GM19455 (cell line): Measurements from ENCODE around the gene CASP10.
"Not testable (repeated sequence)": the region's sequence is repeated elsewhere in the genome, so short reads cannot be mapped to it uniquely, and the experiment has no call there.

Experiments used
- ATAC-seq: cut with Tn5 transposase; IDR thresholded peaks from one replicate; pipeline ENCODE4 v1.9.1; 2021; ENCODE audit not compliant: unreplicated experiment

Gene CASP10

GRCh38 chr2:201182650-201183364 lies at the start of gene CASP10:
CASP10 (plus strand) TSS chr2:201183141; CDS start chr2:201185778, 2,637 bp downstream.
- peak; percentile 68 for ATAC-seq

- no peak for ATAC-seq
Measured at GRCh38 chr2:201135386-201135785, 47.6 kb upstream of the CASP10 start.

- no peak for ATAC-seq
Measured at GRCh38 chr2:201136889-201137321, 46.0 kb upstream of the CASP10 start.

GRCh38 chr2:201137505-201138400 lies 45.2 kb upstream of the CASP10 start:
- ATAC-seq: no peak

GRCh38 chr2:201138401-201138970 lies 44.5 kb upstream of the CASP10 start:
- ATAC-seq: no peak

- not testable (repeated sequence) for ATAC-seq
Measured at GRCh38 chr2:201138986-201139781, 43.8 kb upstream of the CASP10 start.

- no peak for ATAC-seq
Measured at GRCh38 chr2:201139836-201140604, 42.9 kb upstream of the CASP10 start.

- ATAC-seq: no peak
Measured at GRCh38 chr2:201144101-201145051, 38.6 kb upstream of the CASP10 start.

- no peak for ATAC-seq
Measured at GRCh38 chr2:201148434-201148990, 34.4 kb upstream of the CASP10 start.

- no peak for ATAC-seq
Measured at GRCh38 chr2:201149064-201149820, 33.7 kb upstream of the CASP10 start.

- not testable (repeated sequence) for ATAC-seq
Measured at GRCh38 chr2:201149821-201150165, 33.1 kb upstream of the CASP10 start.

GRCh38 chr2:201150454-201151020 lies 32.4 kb upstream of the CASP10 start:
- ATAC-seq: no peak

- ATAC-seq: peak; percentile 75
Measured at GRCh38 chr2:201151127-201151981, 31.6 kb upstream of the CASP10 start.

- no peak for ATAC-seq
Measured at GRCh38 chr2:201152517-201152916, 30.4 kb upstream of the CASP10 start.

GRCh38 chr2:201152999-201153815 lies 29.7 kb upstream of the CASP10 start:
- ATAC-seq: no peak
